Ascending aorta (tissue), 2 donors: ENCODE measurements around the gene GNG14. TPM values are rescaled to one million over a fixed set of nuclear protein-coding genes. Genes with fewer than 3 reads are reported as not detected.

ENCODE experiments used
- DNase-seq, 2 donors: peaks; one replicate each; pipeline ENCODE4 v3.0.0-alpha.2; 2019; ENCODE audit warnings: low spot score in 2 of 2
- H3K27ac ChIP-seq, 2 donors: fragments of 200-600 bp; sonication (generic); one replicate each; pipeline ENCODE4 v1.5.1; 2016 to 2017; ENCODE audit warnings: mild to moderate bottlenecking in 1 of 2
- H3K27me3 ChIP-seq: fragments of 200-600 bp; sonication (generic); one replicate; pipeline ENCODE4 v1.5.1; 2017
- H3K36me3 ChIP-seq, 2 donors: fragments of 200-600 bp; sonication (generic); one replicate each; pipeline ENCODE4 v1.5.1; 2016
- H3K4me1 ChIP-seq, 2 donors: fragments of 200-600 bp; sonication (generic); one replicate each; pipeline ENCODE4 v1.5.1; 2016 to 2017; ENCODE audit warnings: mild to moderate bottlenecking in 1 of 2
- H3K4me3 ChIP-seq, 2 donors: fragments of 200-600 bp; sonication (generic); one replicate each; pipeline ENCODE4 v1.5.1; 2016 to 2017; ENCODE audit warnings: mild to moderate bottlenecking in 1 of 2
- H3K9me3 ChIP-seq, 2 donors: fragments of 200-600 bp; sonication (generic); one replicate each; pipeline ENCODE4 v1.5.1; 2016
- CTCF ChIP-seq, 3 experiments: fragments of 200-600 bp in 2 of 3; fragments of 450-650 bp in 1 of 3; sonication (generic) in 2 of 3; IDR thresholded peaks; one replicate each; pipeline ENCODE4 v1.5.1; 2016 to 2019; ENCODE audit warnings: antibody characterized with exemption in 3 of 3, mild to moderate bottlenecking in 1 of 3, moderate library complexity in 1 of 3
- intact Hi-C: fragments of 100-400 bp; cut with DNase I; formaldehyde crosslinking; loops from one replicate; pipeline ENCODE4 v1.15.1; 2023
- total RNA-seq: library from RNA; depleted of rRNA; stranded (reverse); fragments of >200 nt; gene quantifications from one replicate; pipeline ENCODE4 v1.1.0, GENCODE V29; 2016

Gene GNG14
- total RNA-seq, 1 donor from 2014 or later = not detected

- Histone ChIP-seq H3K27ac (no peak overlapping the region), H3K4me1 (peaks cover 9 to 25% of the 10 kb centered on the region in 2 donors), H3K9me3 (no peaks in the 10 kb centered on the region), H3K36me3 (peaks cover 25 to 53% of the 10 kb centered on the region in 2 donors), H3K4me3 (no peak overlapping the region), H3K27me3 (no peaks in the 10 kb centered on the region)
- DNase-seq = no peak
- intact Hi-C loops = loop anchor here (5.0 kb wide), 3 partner anchors 102 to 1127 kb away; partner anchors contain the start of gene CNN1
- no peak for TF ChIP-seq CTCF (IDR thresholded peaks at IDR 0.05)
These were observed 23.2 kb upstream of the GNG14 start for GRCh38 chr19:12664406-12665280.

- TF ChIP-seq CTCF (IDR thresholded peaks at IDR 0.05) = no peak
- DNase-seq = peak; percentile 30 to 79
- H3K4me3 ChIP-seq = peak overlapping the region in 1 of 2 donors; percentile 71
- H3K36me3 ChIP-seq = peaks cover 21 to 48% of the 10 kb centered on the region in 2 donors
- H3K27me3 ChIP-seq = no peaks in the 10 kb centered on the region
- H3K4me1 ChIP-seq = peaks cover 9 to 29% of the 10 kb centered on the region in 2 donors
- no peak overlapping the region for H3K27ac ChIP-seq
- intact Hi-C loops = loop anchor here (5.0 kb wide), 3 partner anchors 103 to 1128 kb away; partner anchors contain the start of gene CNN1
- H3K9me3 ChIP-seq = no peaks in the 10 kb centered on the region
These were observed 22.6 kb upstream of the GNG14 start for GRCh38 chr19:12665281-12665573.

GRCh38 chr19:12665671-12666264, 22.0 kb upstream of the GNG14 start:
- H3K4me1 ChIP-seq = peaks cover 12 to 33% of the 10 kb centered on the region in 2 donors
- intact Hi-C loops = loop anchor here (5.0 kb wide), 3 partner anchors 103 to 1128 kb away; partner anchors contain the start of gene CNN1
- H3K4me3 ChIP-seq = peak overlapping the region; percentile 71 to 81
- no peaks in the 10 kb centered on the region for H3K9me3 ChIP-seq
- H3K27me3 ChIP-seq = no peaks in the 10 kb centered on the region
- DNase-seq = no peak
- H3K36me3 ChIP-seq = peaks cover 17 to 43% of the 10 kb centered on the region in 2 donors
- H3K27ac ChIP-seq = peak overlapping the region in 1 of 2 donors; percentile 58
- no peak for TF ChIP-seq CTCF (IDR thresholded peaks at IDR 0.05)

GRCh38 chr19:12666265-12667048, 21.3 kb upstream of the GNG14 start, which contains the start of the genes MAN2B1 and WDR83:
Gene MAN2B1 (minus strand): TSS chr19:12666742. CDS start chr19:12666701, 41 bp downstream.
Gene WDR83 (plus strand): TSS chr19:12666807. CDS start chr19:12669791, 2,984 bp downstream.
- H3K4me1 ChIP-seq = peaks cover 12 to 33% of the 10 kb centered on the region in 2 donors
- H3K36me3 ChIP-seq = peaks cover 11 to 36% of the 10 kb centered on the region in 2 donors
- peak; percentile 25 to 89 for DNase-seq
- H3K4me3 ChIP-seq = peak within 1 kb of the TSS; percentile 71 to 81
- no peak for TF ChIP-seq CTCF (IDR thresholded peaks at IDR 0.05)
- intact Hi-C loops = loop anchor here (5.0 kb wide), 3 partner anchors 104 to 1129 kb away; partner anchors contain the start of gene CNN1
- H3K9me3 ChIP-seq = no peaks in the 10 kb centered on the region
- peak within 1 kb of the TSS; percentile 58 to 80 for H3K27ac ChIP-seq
- H3K27me3 ChIP-seq = no peaks in the 10 kb centered on the region

GRCh38 chr19:12667731-12668302, 20.0 kb upstream of the GNG14 start:
- no peak for TF ChIP-seq CTCF (IDR thresholded peaks at IDR 0.05)
- no peak for DNase-seq
- Histone ChIP-seq H3K27me3 (no peaks in the 10 kb centered on the region), H3K9me3 (no peaks in the 10 kb centered on the region), H3K4me3 (peak overlapping the region in 1 of 2 donors; percentile 71), H3K27ac (no peak overlapping the region), H3K4me1 (peaks cover 12 to 33% of the 10 kb centered on the region in 2 donors), H3K36me3 (peaks cover 6 to 28% of the 10 kb centered on the region in 2 donors)
- intact Hi-C loops = loop anchor here (2.0 to 5.0 kb wide), 4 partner anchors 57 to 1131 kb away; partner anchors contain the start of genes CNN1, ZNF490 and ZNF791
